Sigmoid colon (tissue), 4 donors: ENCODE measurements around the gene ECT2.

Source experiments
- EP300 ChIP-seq, 4 donors: sonication (generic); formaldehyde crosslinking; IDR thresholded peaks; one replicate each; pipeline ENCODE4 v1.6.1; 2017; ENCODE audit warnings: antibody characterized with exemption in 4 of 4
- POLR2A ChIP-seq, 2 donors: fragments of 450-650 bp; IDR thresholded peaks; one replicate each; pipeline ENCODE4 v1.6.1; 2016; ENCODE audit warnings: antibody characterized with exemption in 2 of 2, mild to moderate bottlenecking in 2 of 2, moderate library complexity in 2 of 2
- POLR2AphosphoS5 ChIP-seq, 4 donors: sonication (generic); formaldehyde crosslinking; IDR thresholded peaks; one replicate each; pipeline ENCODE4 v1.6.1; 2017; ENCODE audit warnings: antibody characterized with exemption in 4 of 4
- TF ChIP-seq, protein P1 (sequence below), 4 experiments: fragments of 450-650 bp in 3 of 4; fragments of 200-600 bp in 1 of 4; IDR thresholded peaks; one replicate each; pipeline ENCODE4 v1.5.1; 2016 to 2019; ENCODE audit warnings: antibody characterized with exemption in 4 of 4, mild to moderate bottlenecking in 3 of 4, moderate library complexity in 2 of 4

DNA sequence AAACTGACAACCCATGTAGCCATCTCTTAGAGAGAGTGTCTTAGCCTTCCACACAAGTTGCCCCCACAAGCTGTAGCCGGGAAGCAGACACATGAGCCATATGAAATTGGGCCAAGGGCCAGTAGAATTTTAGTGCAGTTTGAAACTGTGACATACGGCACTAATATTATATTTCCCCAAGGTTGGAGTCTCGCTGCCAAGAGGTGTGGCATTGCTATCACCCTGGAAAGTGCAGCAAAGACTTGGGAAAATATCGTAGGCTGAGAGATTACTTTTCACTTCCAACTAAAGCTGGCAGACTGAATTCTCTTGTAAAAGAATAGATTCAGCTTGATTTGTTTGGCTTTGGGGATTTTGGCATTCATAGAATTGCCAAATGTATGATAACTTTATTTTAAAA, 89.2 kb downstream of the ECT2 start:
- TF ChIP-seq POLR2A (IDR thresholded peaks at IDR 0.05) (no peak), EP300 (IDR thresholded peaks at IDR 0.05) (no peak), POLR2AphosphoS5 (IDR thresholded peaks at IDR 0.05) (no peak)
- TF ChIP-seq, protein P1, sequence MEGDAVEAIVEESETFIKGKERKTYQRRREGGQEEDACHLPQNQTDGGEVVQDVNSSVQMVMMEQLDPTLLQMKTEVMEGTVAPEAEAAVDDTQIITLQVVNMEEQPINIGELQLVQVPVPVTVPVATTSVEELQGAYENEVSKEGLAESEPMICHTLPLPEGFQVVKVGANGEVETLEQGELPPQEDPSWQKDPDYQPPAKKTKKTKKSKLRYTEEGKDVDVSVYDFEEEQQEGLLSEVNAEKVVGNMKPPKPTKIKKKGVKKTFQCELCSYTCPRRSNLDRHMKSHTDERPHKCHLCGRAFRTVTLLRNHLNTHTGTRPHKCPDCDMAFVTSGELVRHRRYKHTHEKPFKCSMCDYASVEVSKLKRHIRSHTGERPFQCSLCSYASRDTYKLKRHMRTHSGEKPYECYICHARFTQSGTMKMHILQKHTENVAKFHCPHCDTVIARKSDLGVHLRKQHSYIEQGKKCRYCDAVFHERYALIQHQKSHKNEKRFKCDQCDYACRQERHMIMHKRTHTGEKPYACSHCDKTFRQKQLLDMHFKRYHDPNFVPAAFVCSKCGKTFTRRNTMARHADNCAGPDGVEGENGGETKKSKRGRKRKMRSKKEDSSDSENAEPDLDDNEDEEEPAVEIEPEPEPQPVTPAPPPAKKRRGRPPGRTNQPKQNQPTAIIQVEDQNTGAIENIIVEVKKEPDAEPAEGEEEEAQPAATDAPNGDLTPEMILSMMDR (IDR thresholded peaks at IDR 0.05) = no peak
